Measurements from ENCODE around the gene ERBB2. TPM values are rescaled to one million over a fixed set of nuclear protein-coding genes. Genes with fewer than 3 reads are reported as not detected.

Gene ERBB2
- total and polyA plus RNA-seq, 10 of the 15 experiments (the other 5 are each of a cell fraction or from before 2014, with no cell fraction given): 0.39 to 7.0 (median 4.3) TPM

DNA sequence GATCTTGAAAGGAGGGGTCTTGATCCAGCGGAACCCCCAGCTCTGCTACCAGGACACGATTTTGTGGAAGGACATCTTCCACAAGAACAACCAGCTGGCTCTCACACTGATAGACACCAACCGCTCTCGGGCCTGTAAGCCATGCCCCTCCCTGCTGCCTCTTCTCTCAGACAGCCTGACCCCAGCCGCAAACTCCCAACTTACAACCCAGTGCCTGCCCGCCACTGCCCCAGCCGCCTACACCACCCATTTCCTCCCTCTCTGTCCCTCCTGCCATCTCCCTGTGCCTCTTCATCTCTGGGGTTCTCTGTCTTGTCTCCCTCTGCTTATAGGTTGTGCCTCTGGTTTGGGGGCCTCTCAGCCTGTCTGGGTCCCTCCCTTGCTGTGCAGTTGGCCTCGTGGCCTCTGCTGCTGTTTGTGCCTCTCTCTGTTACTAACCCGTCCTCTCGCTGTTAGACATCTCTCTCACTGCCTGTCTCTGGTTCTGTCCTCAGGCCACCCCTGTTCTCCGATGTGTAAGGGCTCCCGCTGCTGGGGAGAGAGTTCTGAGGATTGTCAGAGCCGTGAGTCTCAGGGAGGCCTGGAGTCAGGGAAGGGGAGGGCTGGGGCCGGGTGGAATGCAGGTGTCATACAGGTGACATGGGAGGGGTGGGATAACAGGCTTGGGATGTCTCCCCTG lies 9.6 kb downstream of the ERBB2 start:
- FAIRE-seq (no peak), ATAC-seq (no peak), DNase-seq (ENCODE audit: low read depth, low spot score) (no peak)
- intact Hi-C loops (cut with micrococcal nuclease; ENCODE audit: unreplicated experiment) (no loop called here), in situ Hi-C loops (cut with MboI) (no loop called here)
- H3K79me2 ChIP-seq (ENCODE audit: control insufficient read depth, insufficient read depth, low read length): no peaks in the 10 kb centered on the region
- H3K4me1 ChIP-seq (ENCODE audit: control insufficient read depth, insufficient read depth, low read length): no peaks in the 10 kb centered on the region
- H2AFZ ChIP-seq (ENCODE audit: control insufficient read depth, low read depth, low read length): no peak overlapping the region
- H3K4me3 ChIP-seq: no peak overlapping the region
- H3K27me3 ChIP-seq (replicated peaks in 1 of 2; ENCODE audit: control insufficient read depth in 2 of 2, insufficient read depth in 2 of 2, low read length in 1 of 2): peaks cover 0 to 1% of the 10 kb centered on the region in 2 experiments; a peak in 1 of 4 replicates
- H3K36me3 ChIP-seq (ENCODE audit: control insufficient read depth in 2 of 2, insufficient read depth in 2 of 2, low read length in 1 of 2): no peaks in the 10 kb centered on the region
- ChIA-PET CTCF (interaction anchor here (1.2 kb wide), 1 partner anchor 88 kb away, joined by 3 read pairs; no protein-coding TSS in a partner anchor), RAD21 (ENCODE audit: unreplicated experiment) (no interaction called here), SMC1A (ENCODE audit: uncharacterized antibody, unreplicated experiment) (no interaction called here), POLR2A (no interaction called here)
- H3K4me2 ChIP-seq (ENCODE audit: control insufficient read depth, insufficient read depth): no peak overlapping the region
- no peak for TF ChIP-seq GABPA (IDR thresholded peaks at IDR 0.05; ENCODE audit: low read depth)
- no peak for TF ChIP-seq IKZF1 (conservative IDR thresholded peaks at IDR 0.05)
- TF ChIP-seq, protein P1, sequence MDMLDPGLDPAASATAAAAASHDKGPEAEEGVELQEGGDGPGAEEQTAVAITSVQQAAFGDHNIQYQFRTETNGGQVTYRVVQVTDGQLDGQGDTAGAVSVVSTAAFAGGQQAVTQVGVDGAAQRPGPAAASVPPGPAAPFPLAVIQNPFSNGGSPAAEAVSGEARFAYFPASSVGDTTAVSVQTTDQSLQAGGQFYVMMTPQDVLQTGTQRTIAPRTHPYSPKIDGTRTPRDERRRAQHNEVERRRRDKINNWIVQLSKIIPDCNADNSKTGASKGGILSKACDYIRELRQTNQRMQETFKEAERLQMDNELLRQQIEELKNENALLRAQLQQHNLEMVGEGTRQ (IDR thresholded peaks at IDR 0.05; ENCODE audit: borderline replicate concordance, low read depth, low read length): no peak
- no peak overlapping the region for H3K27ac ChIP-seq (ENCODE audit: control insufficient read depth, insufficient read depth)
- WGBS (ENCODE audit: insufficient coverage, insufficient replicate concordance, low lambda C conversion rate, missing lambda C conversion rate): 53% methylated on average over 13 of the region's 14 CpGs
- no TSS peak for BruUV-seq (replicated peaks)
- no peaks in the 10 kb centered on the region for H4K20me1 ChIP-seq (ENCODE audit: control insufficient read depth, insufficient read depth)
- no peak overlapping the region for H3K9ac ChIP-seq (ENCODE audit: control insufficient read depth, insufficient read depth, low read length)
- H3K9me3 ChIP-seq (replicated peaks; ENCODE audit: control insufficient read depth, insufficient read depth, low read length): no peaks in the 10 kb centered on the region
